NCI-H2227 treated with DMSO at 0.1 percent for 48 hours (cell line): ENCODE results near the gene F7.
"Not testable (repeated sequence)": the region's sequence is repeated elsewhere in the genome, so short reads cannot be mapped to it uniquely, and the experiment has no call there.

Source experiments
- DNase-seq: peaks from one replicate; lab custom pipeline; 2025; lab: John Stamatoyannopoulos, UW

Gene F7

GRCh38 chr13:113153810-113154748 lies 48.5 kb downstream of the F7 start:
- DNase-seq, result peak; percentile 4

DNA sequence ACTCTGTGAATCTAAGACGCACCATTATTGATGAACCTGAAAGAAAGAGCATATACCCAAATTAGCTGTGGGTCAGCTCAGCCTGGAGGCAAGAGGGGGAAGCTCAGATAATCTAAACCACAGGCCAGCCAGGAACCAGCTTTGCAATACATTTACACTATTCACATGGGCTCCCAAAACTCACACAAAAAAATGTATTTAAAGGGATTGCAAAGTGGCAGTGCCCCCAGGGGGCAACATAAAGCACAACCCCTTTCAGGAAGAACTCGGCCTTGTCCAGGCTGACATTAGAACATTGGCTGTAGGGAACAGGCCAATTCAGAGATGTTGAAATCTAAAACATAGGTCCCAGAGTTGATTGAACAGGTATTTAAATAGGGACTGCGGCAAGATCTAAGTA lies 49.6 kb downstream of the F7 start:
- no peak for DNase-seq

GRCh38 chr13:113155982-113156655 lies 50.5 kb downstream of the F7 start:
- DNase-seq, result no peak

GRCh38 chr13:113157206-113157928 lies 51.8 kb downstream of the F7 start:
- no peak for DNase-seq

DNA sequence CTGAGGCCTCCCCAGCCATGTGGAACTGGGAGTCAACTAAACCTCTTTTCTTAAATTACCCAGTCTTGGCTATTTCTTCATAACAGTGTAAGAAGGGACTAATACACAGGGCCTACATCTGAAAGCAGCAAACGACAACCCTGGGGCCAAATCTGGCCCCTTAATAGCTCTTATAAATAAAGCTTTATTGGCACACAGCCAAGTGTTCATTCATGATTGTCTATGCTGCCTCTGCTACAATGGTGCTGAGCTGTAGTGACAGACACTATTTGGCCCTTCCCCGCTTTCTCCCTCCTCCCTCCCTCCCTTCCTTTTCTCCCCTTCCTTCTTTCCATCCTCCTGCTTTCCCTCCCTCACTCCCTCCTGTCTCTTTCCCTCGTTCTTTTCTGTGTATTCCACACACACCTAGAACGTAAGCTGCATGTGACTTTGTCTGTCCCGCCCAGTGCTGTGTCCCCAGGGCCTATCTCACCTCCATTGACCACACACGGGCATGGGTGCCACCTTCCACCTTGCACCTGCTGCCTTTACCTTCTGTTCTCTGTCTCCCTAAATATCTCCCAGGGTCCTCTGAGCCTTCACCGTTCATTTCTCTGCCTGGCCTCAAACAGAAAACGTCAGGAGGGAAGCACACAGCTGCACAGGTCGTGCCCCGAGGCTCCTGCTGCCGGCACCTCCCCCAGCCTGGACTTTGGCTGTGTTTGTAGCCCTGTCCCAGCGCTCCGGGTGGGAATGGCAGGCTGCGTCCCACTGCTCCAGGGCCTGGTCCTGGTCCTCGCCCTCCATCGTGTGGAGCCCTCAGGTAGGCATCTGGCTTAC lies 52.5 kb downstream of the F7 start, which contains the start of gene PROZ:
PROZ (plus strand) TSS at position 720 of the 819 bp plus-strand sequence; CDS start at position 733, 13 bp downstream.
- DNase-seq, result no peak

DNA sequence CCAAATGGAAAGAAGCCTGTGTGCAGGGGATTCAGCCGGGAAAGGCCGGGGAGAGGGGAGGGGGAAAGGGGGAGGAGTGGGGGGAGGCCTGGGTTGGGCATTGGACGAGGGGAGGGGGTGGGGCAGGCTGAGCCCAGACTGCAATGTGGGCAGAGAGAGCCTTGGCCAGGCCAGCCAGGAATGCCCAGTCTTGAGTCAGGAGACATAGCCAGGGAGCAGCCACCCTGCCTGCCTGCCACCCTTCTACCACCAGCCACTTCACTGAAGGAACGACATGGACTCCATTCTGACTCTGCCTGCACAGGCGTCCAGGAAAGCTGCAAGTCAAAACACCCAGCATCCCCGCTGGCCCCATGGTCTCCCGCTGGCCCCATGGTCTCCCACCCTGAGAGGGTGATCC lies 53.4 kb downstream of the F7 start:
- no peak for DNase-seq

GRCh38 chr13:113159701-113160100 lies 54.1 kb downstream of the F7 start:
- DNase-seq, result no peak

DNA sequence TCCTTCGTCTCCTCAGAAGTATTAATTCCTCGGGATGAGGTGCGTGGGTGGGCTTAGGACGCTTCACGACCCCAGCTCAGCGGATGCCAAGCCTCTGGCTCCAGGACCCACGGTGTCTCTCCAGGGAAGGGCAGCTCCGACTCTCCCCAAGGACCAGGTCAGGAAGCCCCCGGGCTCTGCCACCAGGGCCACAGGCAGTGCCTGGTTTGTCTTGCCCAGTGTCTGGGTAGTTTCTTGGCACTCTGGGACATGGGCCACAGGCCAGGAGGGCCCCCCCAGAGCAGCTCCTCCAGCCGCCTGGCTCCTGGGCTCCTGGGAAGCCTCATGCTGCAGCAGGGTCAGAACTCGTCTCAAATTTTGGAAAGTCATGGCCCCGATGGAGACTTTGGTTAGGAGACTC lies 55.4 kb downstream of the F7 start:
- no peak for DNase-seq

- no peak for DNase-seq
Observed at GRCh38 chr13:113161433-113161832, 55.8 kb downstream of the F7 start.

DNA sequence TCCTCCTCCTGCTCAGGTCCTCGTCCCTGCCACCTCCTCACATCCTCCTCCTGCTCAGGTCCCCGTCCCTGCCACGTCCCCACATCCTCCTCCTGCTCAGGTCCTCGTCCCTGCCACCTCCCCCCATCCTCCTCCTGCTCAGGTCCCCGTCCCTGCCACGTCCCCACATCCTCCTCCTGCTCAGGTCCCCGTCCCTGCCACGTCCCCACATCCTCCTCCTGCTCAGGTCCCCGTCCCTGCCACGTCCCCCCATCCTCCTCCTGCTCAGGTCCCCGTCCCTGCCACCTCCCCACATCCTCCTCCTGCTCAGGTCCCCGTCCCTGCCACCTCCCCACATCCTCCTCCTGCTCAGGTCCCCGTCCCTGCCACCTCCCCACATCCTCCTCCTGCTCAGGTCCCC lies 56.4 kb downstream of the F7 start:
- not testable (repeated sequence) for DNase-seq

- DNase-seq, result no peak
Observed at GRCh38 chr13:113162783-113163685, 57.4 kb downstream of the F7 start.

DNA sequence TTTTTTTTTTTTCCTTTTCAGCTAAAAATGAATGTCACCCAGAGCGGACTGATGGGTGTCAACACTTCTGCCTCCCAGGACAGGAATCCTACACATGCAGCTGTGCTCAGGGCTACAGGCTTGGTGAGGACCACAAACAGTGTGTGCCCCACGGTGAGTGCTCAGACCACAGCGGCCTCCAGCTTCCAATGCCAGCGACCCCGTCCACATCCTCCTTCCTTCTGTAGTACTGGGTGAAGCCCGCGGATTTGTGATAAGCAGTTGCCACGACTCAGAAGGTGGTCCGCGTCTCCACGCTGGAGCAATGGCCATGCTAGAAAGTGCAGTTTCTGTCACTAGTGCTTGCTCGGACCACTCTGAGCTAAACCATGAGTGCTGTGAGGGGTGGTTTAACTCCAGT lies 58.9 kb downstream of the F7 start:
- DNase-seq, result no peak

DNA sequence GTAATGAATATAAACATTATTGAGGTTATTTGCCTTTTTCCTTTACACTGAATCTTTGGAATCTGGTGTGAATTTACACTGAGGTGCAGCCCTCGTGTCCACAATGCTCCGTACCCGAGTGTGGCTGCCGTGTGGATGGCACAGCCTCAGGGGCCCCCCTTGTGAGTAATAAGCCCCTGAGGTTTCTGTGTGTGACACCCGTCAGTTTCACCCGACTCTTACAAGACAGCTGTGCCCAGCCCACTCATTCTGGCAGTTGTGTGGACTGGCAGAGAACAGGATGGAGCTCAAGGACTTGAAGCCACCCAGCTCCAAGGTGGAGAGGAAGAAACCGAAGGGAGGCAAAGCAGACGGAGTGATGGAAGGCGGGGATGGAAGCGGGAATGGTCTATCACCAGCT lies 60.7 kb downstream of the F7 start:
- no peak for DNase-seq

GRCh38 chr13:113166681-113167080 lies 61.1 kb downstream of the F7 start:
- DNase-seq, result no peak

DNA sequence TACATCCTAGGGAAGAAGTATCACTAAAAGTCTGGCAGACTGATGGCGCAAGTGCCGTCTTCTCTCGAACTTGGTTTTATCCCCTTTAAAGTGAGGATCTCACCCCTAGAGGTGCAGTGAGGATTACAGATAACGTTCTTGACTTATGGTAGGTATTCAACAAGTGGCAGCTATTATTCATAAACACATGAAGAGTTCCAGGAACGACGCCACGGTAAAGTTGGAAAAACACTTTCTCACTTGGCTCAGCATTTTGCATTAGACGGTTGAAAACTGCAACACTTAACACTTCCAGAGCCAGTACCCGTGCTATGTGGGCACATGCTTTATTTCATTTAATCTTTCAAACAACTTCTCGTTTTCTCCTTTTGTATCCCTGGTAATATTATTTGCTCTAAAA lies 61.6 kb downstream of the F7 start:
- DNase-seq, result no peak

GRCh38 chr13:113167575-113167974 lies 62.0 kb downstream of the F7 start:
- no peak for DNase-seq

- DNase-seq, result no peak
Observed at GRCh38 chr13:113168211-113168610, 62.6 kb downstream of the F7 start.

DNA sequence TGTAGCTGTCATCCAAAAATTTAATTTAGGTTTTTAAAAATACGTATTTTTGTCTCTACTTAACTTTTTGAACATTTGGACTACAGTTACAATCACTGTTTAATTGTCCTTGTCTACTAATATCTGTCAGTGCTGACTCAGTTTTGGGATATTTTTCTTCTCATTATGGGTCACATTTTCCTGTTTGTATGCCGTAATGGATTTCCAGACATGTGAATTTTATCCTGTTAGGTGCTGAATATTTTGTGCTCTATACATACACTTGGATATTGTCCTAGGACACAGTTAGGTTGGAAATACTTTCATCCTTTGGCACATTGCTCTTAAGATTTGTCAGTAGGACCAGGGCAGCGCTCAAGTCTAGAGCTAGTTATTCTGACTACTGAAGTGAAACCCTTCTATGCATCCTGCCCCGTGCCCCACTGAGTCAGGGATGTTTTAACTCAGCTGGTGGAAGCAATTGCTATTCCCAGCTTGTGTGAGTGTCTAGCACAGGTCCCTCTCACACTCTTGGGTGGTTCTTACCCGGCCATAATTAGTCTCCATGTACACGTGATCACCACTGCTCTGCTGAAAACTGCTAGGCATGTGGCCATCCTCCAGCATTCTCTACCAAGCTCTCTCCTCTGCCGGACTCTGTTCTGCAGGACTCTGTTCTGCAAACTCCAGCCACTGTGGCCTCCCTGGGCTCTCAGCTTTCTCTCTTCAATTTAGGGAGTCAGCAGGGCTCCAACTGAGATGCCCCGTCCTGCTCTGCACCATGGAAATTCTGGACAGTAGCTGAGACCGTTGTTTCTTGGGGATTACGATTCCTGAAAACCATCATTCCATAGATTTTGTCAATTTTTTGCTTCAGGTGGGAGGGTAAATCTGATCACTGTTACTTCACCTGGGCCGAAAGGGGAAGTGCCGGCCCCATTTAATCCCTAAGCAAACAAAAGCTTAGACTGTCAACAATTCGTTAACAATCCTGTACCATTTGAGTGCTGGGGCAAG lies 64.0 kb downstream of the F7 start:
- DNase-seq, result no peak
